Hindlimb muscle (tissue), 1 donor: ENCODE results near the gene SYT4. TPM values are rescaled to one million over a fixed set of nuclear protein-coding genes. Genes with fewer than 3 reads are reported as not detected.

ENCODE experiments used
- polyA plus RNA-seq: library from polyadenylated mRNA; unstranded; fragments of 120-200 nt; gene quantifications from one replicate; pipeline ENCODE4 v1.2.1, GENCODE V29; 2013; ENCODE audit not compliant: insufficient read length

Gene SYT4
- polyA plus RNA-seq, 1 donor = not detected

Other genes starting within 250 kb of the SYT4 start
- not detected for gene RIT2, start 161.8 kb downstream of the SYT4 start, polyA plus RNA-seq